ENCODE data around the gene GPR55. TPM values are rescaled to one million over a fixed set of nuclear protein-coding genes. Genes with fewer than 3 reads are reported as not detected.
"Not testable (repeated sequence)": the region's sequence is repeated elsewhere in the genome, so short reads cannot be mapped to it uniquely, and the experiment has no call there.

The GPR55 gene
- total RNA-seq, 4 donors from 2014 or later, result 0.61 to 0.88 (median 0.78) TPM

DNA sequence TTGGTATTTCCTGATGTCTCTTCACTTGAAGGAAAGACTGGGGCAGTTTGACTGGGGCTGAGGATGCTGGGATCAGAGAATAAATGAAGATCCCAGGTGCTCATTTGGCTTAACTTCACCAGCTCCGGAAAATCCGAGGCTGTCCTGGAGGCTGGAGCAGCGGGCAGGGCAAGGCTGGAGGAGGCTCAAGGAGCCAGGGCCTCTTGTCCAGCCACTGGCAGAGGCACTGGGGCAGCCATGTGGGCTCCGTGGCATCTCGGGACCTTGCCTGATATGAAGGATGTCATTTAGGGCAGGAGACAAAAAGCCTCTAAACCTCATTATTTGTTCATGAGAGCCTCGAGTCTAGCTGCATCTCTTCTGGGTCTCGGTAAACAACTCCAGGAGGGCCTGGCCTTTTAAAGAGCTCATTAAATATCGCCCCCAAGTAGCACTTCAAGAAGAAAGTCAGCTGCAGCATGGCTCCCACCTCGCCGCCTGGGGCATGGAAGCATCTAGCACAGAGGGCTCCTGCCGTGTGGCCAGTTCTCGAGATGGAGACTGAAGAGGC lies 13.5 kb upstream of the GPR55 start:
- intact Hi-C loops (cut with DNase I), result no loop called here
- Histone ChIP-seq H3K4me1 (no peaks in the 10 kb centered on the region), H3K27ac (no peak overlapping the region), H3K9me3 (peaks cover 0 to 20% (median 0%) of the 10 kb centered on the region in 3 donors), H3K4me3 (no peak overlapping the region), H3K36me3 (no peaks in the 10 kb centered on the region), H3K27me3 (peaks cover 0 to 44% (median 0%) of the 10 kb centered on the region in 4 donors)
- DNase-seq, result no peak
- no peak for TF ChIP-seq POLR2A (IDR thresholded peaks at IDR 0.05)
- TF ChIP-seq, protein P1, sequence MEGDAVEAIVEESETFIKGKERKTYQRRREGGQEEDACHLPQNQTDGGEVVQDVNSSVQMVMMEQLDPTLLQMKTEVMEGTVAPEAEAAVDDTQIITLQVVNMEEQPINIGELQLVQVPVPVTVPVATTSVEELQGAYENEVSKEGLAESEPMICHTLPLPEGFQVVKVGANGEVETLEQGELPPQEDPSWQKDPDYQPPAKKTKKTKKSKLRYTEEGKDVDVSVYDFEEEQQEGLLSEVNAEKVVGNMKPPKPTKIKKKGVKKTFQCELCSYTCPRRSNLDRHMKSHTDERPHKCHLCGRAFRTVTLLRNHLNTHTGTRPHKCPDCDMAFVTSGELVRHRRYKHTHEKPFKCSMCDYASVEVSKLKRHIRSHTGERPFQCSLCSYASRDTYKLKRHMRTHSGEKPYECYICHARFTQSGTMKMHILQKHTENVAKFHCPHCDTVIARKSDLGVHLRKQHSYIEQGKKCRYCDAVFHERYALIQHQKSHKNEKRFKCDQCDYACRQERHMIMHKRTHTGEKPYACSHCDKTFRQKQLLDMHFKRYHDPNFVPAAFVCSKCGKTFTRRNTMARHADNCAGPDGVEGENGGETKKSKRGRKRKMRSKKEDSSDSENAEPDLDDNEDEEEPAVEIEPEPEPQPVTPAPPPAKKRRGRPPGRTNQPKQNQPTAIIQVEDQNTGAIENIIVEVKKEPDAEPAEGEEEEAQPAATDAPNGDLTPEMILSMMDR (IDR thresholded peaks at IDR 0.05), result no peak
- 79 to 84% methylated on average over 9 to 10 of the region's 12 CpGs for WGBS, 2 donors

DNA sequence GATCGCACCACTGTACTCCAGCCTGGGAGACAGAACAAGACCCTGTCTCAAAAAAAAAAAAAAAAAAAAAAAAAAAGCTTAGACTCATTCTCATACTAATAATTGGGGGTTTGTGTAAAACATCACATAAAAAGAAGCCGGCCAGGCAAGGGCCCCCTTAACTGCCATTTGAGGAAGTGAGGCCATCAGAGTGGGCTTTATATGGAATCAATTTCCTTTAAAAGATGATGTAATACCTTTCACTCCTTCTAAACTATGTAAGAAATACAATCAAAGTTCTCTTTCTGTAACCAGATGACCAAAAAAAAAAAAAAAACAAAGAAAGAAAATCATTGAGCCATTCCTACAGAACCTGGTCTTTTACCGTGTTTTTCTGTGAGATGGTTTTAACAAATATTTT lies 13.1 kb upstream of the GPR55 start:
- peaks cover 0 to 4% (median 0%) of the 10 kb centered on the region in 3 donors for H3K4me1 ChIP-seq
- intact Hi-C loops (cut with DNase I), result no loop called here
- no peak overlapping the region for H3K4me3 ChIP-seq
- no peak for DNase-seq
- no peak for TF ChIP-seq POLR2A (IDR thresholded peaks at IDR 0.05)
- TF ChIP-seq, protein P1 (IDR thresholded peaks at IDR 0.05), result no peak
- 81 to 93% methylated on average over 3 of the region's 3 CpGs for WGBS, 2 donors
- no peaks in the 10 kb centered on the region for H3K36me3 ChIP-seq
- H3K27ac ChIP-seq, result no peak overlapping the region
- peaks cover 0 to 20% (median 0%) of the 10 kb centered on the region in 3 donors for H3K9me3 ChIP-seq
- H3K27me3 ChIP-seq, result peaks cover 0 to 49% (median 0%) of the 10 kb centered on the region in 4 donors

DNA sequence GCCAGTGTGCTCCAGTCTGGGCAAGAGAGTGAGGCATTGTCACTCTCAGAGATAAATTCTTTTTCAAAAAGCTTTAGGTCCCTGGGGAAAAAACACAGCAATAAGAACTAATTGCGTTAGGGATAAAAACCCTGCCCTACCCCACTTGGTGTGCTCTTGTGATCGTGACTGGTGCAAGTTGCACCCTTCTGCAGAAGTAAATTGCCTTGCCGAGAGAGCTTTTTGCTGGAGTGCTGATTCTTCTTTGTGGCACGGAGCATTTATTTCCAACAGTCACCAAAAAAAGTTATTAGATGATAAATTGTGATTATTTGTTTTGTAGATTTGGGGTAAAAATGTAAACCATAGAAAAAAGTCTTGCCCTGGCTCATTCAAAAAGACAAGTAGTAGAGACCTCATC lies 12.3 kb upstream of the GPR55 start:
- Histone ChIP-seq H3K4me1 (peaks cover 0 to 11% (median 3%) of the 10 kb centered on the region in 3 donors), H3K27me3 (peaks cover 0 to 49% (median 0%) of the 10 kb centered on the region in 4 donors), H3K4me3 (no peak overlapping the region), H3K27ac (no peak overlapping the region), H3K36me3 (no peaks in the 10 kb centered on the region), H3K9me3 (peaks cover 0 to 20% (median 0%) of the 10 kb centered on the region in 3 donors)
- intact Hi-C loops (cut with DNase I), result no loop called here
- no peak for TF ChIP-seq POLR2A (IDR thresholded peaks at IDR 0.05)
- TF ChIP-seq, protein P1 (IDR thresholded peaks at IDR 0.05), result no peak
- WGBS, 2 donors, result 93 to 96% methylated on average over 4 of the region's 4 CpGs
- no peak for DNase-seq

DNA sequence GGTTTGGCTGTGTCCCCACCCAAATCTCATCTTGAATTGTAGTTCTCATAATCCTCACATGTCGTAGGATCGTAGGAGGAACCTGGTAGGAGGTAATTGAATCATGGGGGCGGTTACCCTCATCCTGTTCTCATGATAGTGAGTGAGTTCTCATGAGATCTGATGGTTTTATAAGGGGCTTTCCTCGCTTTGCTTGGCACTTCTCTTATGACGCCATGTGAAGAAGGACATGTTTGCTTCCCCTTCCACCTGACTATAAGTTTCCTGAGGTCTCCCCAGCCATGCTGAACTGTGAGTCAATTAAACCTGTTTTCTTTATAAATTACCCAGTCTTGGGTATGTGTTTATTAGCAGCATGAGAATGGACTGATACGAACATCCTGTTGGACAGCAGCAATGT lies 11.2 kb upstream of the GPR55 start:
- 74 to 80% methylated on average over 6 of the region's 6 CpGs for WGBS, 2 donors
- DNase-seq; intact Hi-C loops (cut with DNase I): not testable (repeated sequence)

DNA sequence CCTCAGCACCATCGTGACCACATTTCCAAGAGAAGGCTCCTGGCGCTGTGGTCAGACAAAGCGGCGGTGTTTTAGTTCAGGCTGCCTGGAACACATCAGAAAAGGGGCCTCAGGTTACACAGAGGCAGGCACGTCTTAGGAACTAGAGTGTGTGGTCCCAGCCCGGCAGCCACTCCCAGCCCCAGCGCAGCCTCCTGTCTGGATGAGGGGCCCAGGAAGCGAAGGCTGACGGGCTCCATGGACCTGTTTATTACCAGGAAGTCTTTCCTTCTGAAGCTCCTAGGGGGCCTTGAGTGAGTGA lies 10.0 kb upstream of the GPR55 start:
- DNase-seq, result no peak
- Histone ChIP-seq H3K4me1 (peaks cover 0 to 12% (median 3%) of the 10 kb centered on the region in 3 donors), H3K9me3 (peaks cover 0 to 20% (median 0%) of the 10 kb centered on the region in 3 donors), H3K27me3 (peaks cover 0 to 48% (median 0%) of the 10 kb centered on the region in 4 donors), H3K4me3 (no peak overlapping the region), H3K27ac (no peak overlapping the region), H3K36me3 (no peaks in the 10 kb centered on the region)
- TF ChIP-seq, protein P1 (IDR thresholded peaks at IDR 0.05), result no peak
- TF ChIP-seq POLR2A (IDR thresholded peaks at IDR 0.05), result no peak
- WGBS, 2 donors, result 83 to 87% methylated on average over 4 to 5 of the region's 9 CpGs
- intact Hi-C loops (cut with DNase I), result no loop called here

More for the DNA sequence above, 11.2 kb upstream of the GPR55 start:
- not testable (repeated sequence) for H3K4me3 ChIP-seq, H3K27ac ChIP-seq, H3K36me3 ChIP-seq
- Histone ChIP-seq H3K9me3 (peaks cover 0 to 20% (median 0%) of the 10 kb centered on the region in 3 donors), H3K27me3 (peaks cover 0 to 49% (median 0%) of the 10 kb centered on the region in 4 donors), H3K4me1 (peaks cover 0 to 12% (median 3%) of the 10 kb centered on the region in 3 donors)
